GM19455 (cell line): ENCODE results near the gene CROCC.

Source experiments
- ATAC-seq: cut with Tn5 transposase; IDR thresholded peaks from one replicate; pipeline ENCODE4 v1.9.1; 2021; ENCODE audit not compliant: unreplicated experiment

The CROCC gene

GRCh38 chr1:17008208-17008855, 86.6 kb downstream of the CROCC start:
- no peak for ATAC-seq

- no peak for ATAC-seq
These were observed 88.0 kb downstream of the CROCC start for GRCh38 chr1:17009706-17010105.

- ATAC-seq = peak; percentile 4
These were observed 89.3 kb downstream of the CROCC start for GRCh38 chr1:17011092-17011438.

GRCh38 chr1:17011439-17012307, 89.9 kb downstream of the CROCC start, which contains the start of gene ATP13A2:
Gene ATP13A2 (minus strand): TSS chr1:17011928. CDS start chr1:17011738, 190 bp downstream.
- ATAC-seq = peak; percentile 86

- ATAC-seq = no peak
These were observed 91.2 kb downstream of the CROCC start for GRCh38 chr1:17012775-17013490.

GRCh38 chr1:17013491-17014320, 92.0 kb downstream of the CROCC start:
- ATAC-seq = no peak

- ATAC-seq = no peak
These were observed 93.2 kb downstream of the CROCC start for GRCh38 chr1:17014671-17015567.

GRCh38 chr1:17016317-17016661, 94.6 kb downstream of the CROCC start:
- no peak for ATAC-seq

- no peak for ATAC-seq
These were observed 95.7 kb downstream of the CROCC start for GRCh38 chr1:17017435-17017834.

- no peak for ATAC-seq
These were observed 97.1 kb downstream of the CROCC start for GRCh38 chr1:17018849-17019248.

GRCh38 chr1:17020502-17020901, 98.8 kb downstream of the CROCC start:
- ATAC-seq = no peak

GRCh38 chr1:17021896-17022295, 100.2 kb downstream of the CROCC start:
- no peak for ATAC-seq
